ENCODE results near the gene NTSR1.

- TF ChIP-seq CTCF (IDR thresholded peaks at IDR 0.05) (no peak), POLR2A (IDR thresholded peaks at IDR 0.05) (no peak)
Observed at GRCh38 chr20:62776035-62776691, 67.5 kb downstream of the NTSR1 start.
